ENCODE measurements around the gene CD93. TPM values are rescaled to one million over a fixed set of nuclear protein-coding genes. Genes with fewer than 3 reads are reported as not detected.

CD93 gene
- total RNA-seq, 1 donor from 2014 or later: 0.44 TPM

DNA sequence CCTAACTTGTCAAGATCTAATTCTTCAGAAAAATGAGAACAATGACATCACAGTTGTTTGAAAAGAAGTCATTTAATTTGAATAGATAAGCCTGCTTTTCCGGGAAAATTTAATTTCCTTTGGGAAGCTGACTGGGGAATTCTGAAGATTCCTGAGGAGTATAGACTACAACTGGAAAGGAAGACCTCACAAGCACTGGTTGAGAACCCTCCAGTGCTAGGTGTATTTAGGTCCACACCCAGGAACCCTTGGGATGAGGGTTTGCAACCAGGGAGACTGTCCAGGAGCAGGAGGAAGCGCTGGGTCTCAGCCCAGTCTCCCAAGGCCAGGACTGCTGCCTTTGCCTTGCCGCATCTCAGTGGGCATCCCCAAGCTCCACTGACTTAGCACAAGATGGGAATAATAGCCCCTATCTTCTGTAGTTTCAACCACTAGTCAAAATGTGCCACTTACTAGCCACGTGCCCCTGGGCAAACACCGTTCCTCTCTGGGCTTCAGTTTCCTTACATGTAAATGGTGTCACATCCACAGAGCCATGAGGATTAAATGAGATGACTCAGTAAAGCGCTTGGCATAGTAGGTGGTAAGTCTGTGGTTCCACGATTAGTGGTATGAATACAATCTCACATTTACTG, 6.9 kb upstream of the CD93 start:
- Mint-ChIP-seq H3K27me3 (ENCODE audit: low read depth) (peaks cover 2% of the 10 kb centered on the region), H3K27ac (ENCODE audit: unreplicated experiment) (no peak overlapping the region)

GRCh38 chr20:23092384-23092756, 6.2 kb upstream of the CD93 start:
- Mint-ChIP-seq H3K27ac (ENCODE audit: unreplicated experiment) (no peak overlapping the region), H3K4me3 (no peak overlapping the region), H3K27me3 (ENCODE audit: low read depth) (peaks cover 2% of the 10 kb centered on the region), H3K36me3 (ENCODE audit: low read depth) (no peaks in the 10 kb centered on the region), H3K4me1 (peaks cover 7% of the 10 kb centered on the region), H3K9me3 (no peaks in the 10 kb centered on the region)
- no peak for DNase-seq (ENCODE audit: low read depth, low spot score)
- TF ChIP-seq CTCF (conservative IDR thresholded peaks at IDR 0.05): no peak

More for the DNA sequence above, 6.9 kb upstream of the CD93 start:
- H3K36me3 Mint-ChIP-seq (ENCODE audit: low read depth): no peaks in the 10 kb centered on the region
- TF ChIP-seq CTCF (conservative IDR thresholded peaks at IDR 0.05): no peak
- H3K4me3 Mint-ChIP-seq: no peak overlapping the region
- no peaks in the 10 kb centered on the region for H3K9me3 Mint-ChIP-seq
- peaks cover 9% of the 10 kb centered on the region for H3K4me1 Mint-ChIP-seq
- DNase-seq (ENCODE audit: low read depth, low spot score): no peak

GRCh38 chr20:23091721-23092383, 5.7 kb upstream of the CD93 start:
- Mint-ChIP-seq H3K36me3 (ENCODE audit: low read depth) (no peaks in the 10 kb centered on the region), H3K9me3 (no peaks in the 10 kb centered on the region), H3K27ac (ENCODE audit: unreplicated experiment) (no peak overlapping the region), H3K27me3 (ENCODE audit: low read depth) (peaks cover 2% of the 10 kb centered on the region), H3K4me3 (no peak overlapping the region), H3K4me1 (peaks cover 7% of the 10 kb centered on the region)
- no peak for DNase-seq (ENCODE audit: low read depth, low spot score)
- TF ChIP-seq CTCF (conservative IDR thresholded peaks at IDR 0.05): no peak

DNA sequence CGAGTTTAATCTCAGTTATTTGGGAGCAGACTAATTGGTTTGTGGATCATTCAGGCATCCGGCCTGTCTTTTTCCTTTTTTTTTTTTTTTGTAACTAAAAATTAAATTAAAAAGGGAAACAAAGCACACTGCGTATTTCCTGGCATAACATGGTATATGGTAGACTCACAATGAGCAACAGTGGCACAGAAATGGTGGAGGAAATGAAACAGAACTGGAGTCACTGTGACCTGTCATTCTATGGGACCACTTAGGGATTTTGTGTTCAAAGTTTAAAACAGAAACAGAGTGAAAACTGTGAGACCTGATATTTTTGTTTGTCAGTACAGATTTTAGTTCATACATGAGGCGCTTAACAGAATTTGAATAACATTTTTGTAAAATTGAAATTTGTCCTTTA, 4.8 kb upstream of the CD93 start:
- Mint-ChIP-seq H3K4me3 (no peak overlapping the region), H3K36me3 (ENCODE audit: low read depth) (no peaks in the 10 kb centered on the region), H3K27ac (ENCODE audit: unreplicated experiment) (no peak overlapping the region), H3K4me1 (peaks cover 15% of the 10 kb centered on the region), H3K9me3 (no peaks in the 10 kb centered on the region), H3K27me3 (ENCODE audit: low read depth) (peaks cover 2% of the 10 kb centered on the region)
- no peak for DNase-seq (ENCODE audit: low read depth, low spot score)
- no peak for TF ChIP-seq CTCF (conservative IDR thresholded peaks at IDR 0.05)

GRCh38 chr20:23090147-23090546, 4.0 kb upstream of the CD93 start:
- Mint-ChIP-seq H3K27ac (ENCODE audit: unreplicated experiment) (no peak overlapping the region), H3K27me3 (ENCODE audit: low read depth) (peaks cover 2% of the 10 kb centered on the region), H3K9me3 (no peaks in the 10 kb centered on the region), H3K4me3 (no peak overlapping the region), H3K36me3 (ENCODE audit: low read depth) (no peaks in the 10 kb centered on the region), H3K4me1 (peaks cover 15% of the 10 kb centered on the region)
- no peak for TF ChIP-seq CTCF (conservative IDR thresholded peaks at IDR 0.05)
- DNase-seq (ENCODE audit: low read depth, low spot score): no peak
